ENCODE results near the gene MUS81. TPM values are rescaled to one million over a fixed set of nuclear protein-coding genes. Genes with fewer than 3 reads are reported as not detected.
"Not testable (repeated sequence)": the region's sequence is repeated elsewhere in the genome, so short reads cannot be mapped to it uniquely, and the experiment has no call there.

The MUS81 gene
- total and polyA plus RNA-seq, 2 of the 13 experiments (the other 11 are each of a cell fraction or from before 2014, with no cell fraction given), result 25.6 to 30.2 TPM

GRCh38 chr11:65829459-65829858, 30.8 kb upstream of the MUS81 start (continued):
- TF ChIP-seq NFE2 (CRISPR knock-in tag; IDR thresholded peaks at IDR 0.05), result no peak

- ATAC-seq; BruUV-seq (replicated peaks); H3K9me3 ChIP-seq (ENCODE audit: low read length); H4K20me1 ChIP-seq (ENCODE audit: insufficient read depth, low read length); H3K9ac ChIP-seq (ENCODE audit: insufficient read depth, low read depth, low read length); POLR2A ChIA-PET; in situ Hi-C loops (cut with HindIII; ENCODE audit: extremely low pct_ligation_motif_present, low pct_unique_long_range_greater_than_20kb); H3K4me2 ChIP-seq (ENCODE audit: low read depth, low read length); CTCF ChIA-PET (ENCODE audit: low intra/inter-chr PET ratio, low total read pairs); FAIRE-seq; H3K27ac ChIP-seq (ENCODE audit: extremely low read length, insufficient read depth, low read length); H3K79me2 ChIP-seq (ENCODE audit: insufficient read depth, low read length); H2AFZ ChIP-seq (ENCODE audit: low read length); H3K4me3 ChIP-seq (replicated peaks in 1 of 3; ENCODE audit: insufficient read depth in 1 of 3, low read depth in 2 of 3, low read length in 3 of 3); H3K4me1 ChIP-seq (ENCODE audit: insufficient read depth, low read length); H3K36me3 ChIP-seq (replicated peaks in 1 of 2; ENCODE audit: control insufficient read depth in 1 of 2, insufficient read depth in 2 of 2, low read length in 2 of 2); DNase-seq (ENCODE audit: low spot score); intact Hi-C loops (cut with micrococcal nuclease; ENCODE audit: unreplicated experiment): not testable (repeated sequence)
- peaks cover 0 to 27% of the 10 kb centered on the region in 2 experiments; a peak in 1 of 5 replicates for H3K27me3 ChIP-seq (ENCODE audit: control insufficient read depth in 1 of 2, insufficient read depth in 2 of 2, low read length in 2 of 2)
- TF ChIP-seq ZNF775 (CRISPR knock-in tag; IDR thresholded peaks at IDR 0.05; ENCODE audit: borderline replicate concordance), result peak; percentile 77; the same call in 1 of the 2 replicates
Measured at GRCh38 chr11:65832231-65832630, 28.0 kb upstream of the MUS81 start.

- POLR2A ChIA-PET, result no interaction called here
- CTCF ChIA-PET (ENCODE audit: low intra/inter-chr PET ratio, low total read pairs), result no interaction called here
- TF ChIP-seq ZNF75D (CRISPR knock-in tag; IDR thresholded peaks at IDR 0.05; ENCODE audit: borderline replicate concordance) (no peak), NFYB (CRISPR knock-in tag; IDR thresholded peaks at IDR 0.05) (peak; percentile 70), ZNF644 (CRISPR knock-in tag; IDR thresholded peaks at IDR 0.05; ENCODE audit: low read depth) (no peak), ZNF414 (CRISPR knock-in tag; IDR thresholded peaks at IDR 0.05) (no peak), LCORL (IDR thresholded peaks at IDR 0.05) (no peak), LCORL (CRISPR knock-in tag; IDR thresholded peaks at IDR 0.05) (no peak), ATF7 (IDR thresholded peaks at IDR 0.05) (no peak), ATF7 (CRISPR knock-in tag; IDR thresholded peaks at IDR 0.05) (no peak), ZNF33B (CRISPR knock-in tag; IDR thresholded peaks at IDR 0.05) (no peak), ARID5B (CRISPR knock-in tag; IDR thresholded peaks at IDR 0.05) (no peak), HNRNPK (IDR thresholded peaks at IDR 0.05; ENCODE audit: low read depth, low read length, poor library complexity, severe bottlenecking) (peak; percentile 81)
Measured at GRCh38 chr11:65833297-65834030, 26.8 kb upstream of the MUS81 start, which contains the start of gene SNX32. SNX32 (plus strand) TSS chr11:65833963; CDS start chr11:65834066, 103 bp downstream.

More at GRCh38 chr11:65833297-65834030, 26.8 kb upstream of the MUS81 start, which contains the start of gene SNX32:
- ATAC-seq, result peak; percentile 31; the same call in 1 of the 3 replicates
- H3K4me2 ChIP-seq (ENCODE audit: low read depth, low read length), result no peak within 1 kb of the TSS
- in situ Hi-C loops (cut with HindIII; ENCODE audit: extremely low pct_ligation_motif_present, low pct_unique_long_range_greater_than_20kb) (no loop called here), intact Hi-C loops (cut with micrococcal nuclease; ENCODE audit: unreplicated experiment) (no loop called here)
- H3K9ac ChIP-seq (ENCODE audit: insufficient read depth, low read depth, low read length), result no peak within 1 kb of the TSS
- DNase-seq (ENCODE audit: low spot score), result no peak
- H3K4me1 ChIP-seq (ENCODE audit: insufficient read depth, low read length), result no peaks in the 10 kb centered on the region
- H3K36me3 ChIP-seq (replicated peaks in 1 of 2; ENCODE audit: control insufficient read depth in 1 of 2, insufficient read depth in 2 of 2, low read length in 2 of 2), result no peaks in the 10 kb centered on the region
- H3K9me3 ChIP-seq (ENCODE audit: low read length), result no peaks in the 10 kb centered on the region
- 53% methylated on average over 52 of the region's 63 CpGs for WGBS (ENCODE audit: low lambda C conversion rate)
- H3K79me2 ChIP-seq (ENCODE audit: insufficient read depth, low read length), result no peaks in the 10 kb centered on the region
- H3K4me3 ChIP-seq (replicated peaks in 1 of 3; ENCODE audit: insufficient read depth in 1 of 3, low read depth in 2 of 3, low read length in 3 of 3), result no peak within 1 kb of the TSS
- FAIRE-seq, result no peak
- peaks cover 0 to 27% of the 10 kb centered on the region in 2 experiments; a peak in 1 of 5 replicates for H3K27me3 ChIP-seq (ENCODE audit: control insufficient read depth in 1 of 2, insufficient read depth in 2 of 2, low read length in 2 of 2)
- H3K27ac ChIP-seq (ENCODE audit: extremely low read length, insufficient read depth, low read length), result no peak within 1 kb of the TSS
- no peaks in the 10 kb centered on the region for H4K20me1 ChIP-seq (ENCODE audit: insufficient read depth, low read length)
- H2AFZ ChIP-seq (ENCODE audit: low read length), result no peak within 1 kb of the TSS
- BruUV-seq (replicated peaks), result no TSS peak

Measured in HepG2 (cell line).